Lower leg skin (tissue), 3 donors: ENCODE results near the gene LRRC25.

Experiments used
- POLR2A ChIP-seq, 2 donors: fragments of 450-650 bp; IDR thresholded peaks; one replicate each; pipeline ENCODE4 v1.6.1; 2016 to 2017; ENCODE audit warnings: antibody characterized with exemption in 2 of 2, mild to moderate bottlenecking in 1 of 2, moderate library complexity in 1 of 2
- TF ChIP-seq, protein P1 (sequence below), 3 donors: fragments of 450-650 bp; IDR thresholded peaks; one replicate each; pipeline ENCODE4 v1.5.1; 2016; ENCODE audit warnings: antibody characterized with exemption in 3 of 3, mild to moderate bottlenecking in 3 of 3, moderate library complexity in 2 of 3

DNA sequence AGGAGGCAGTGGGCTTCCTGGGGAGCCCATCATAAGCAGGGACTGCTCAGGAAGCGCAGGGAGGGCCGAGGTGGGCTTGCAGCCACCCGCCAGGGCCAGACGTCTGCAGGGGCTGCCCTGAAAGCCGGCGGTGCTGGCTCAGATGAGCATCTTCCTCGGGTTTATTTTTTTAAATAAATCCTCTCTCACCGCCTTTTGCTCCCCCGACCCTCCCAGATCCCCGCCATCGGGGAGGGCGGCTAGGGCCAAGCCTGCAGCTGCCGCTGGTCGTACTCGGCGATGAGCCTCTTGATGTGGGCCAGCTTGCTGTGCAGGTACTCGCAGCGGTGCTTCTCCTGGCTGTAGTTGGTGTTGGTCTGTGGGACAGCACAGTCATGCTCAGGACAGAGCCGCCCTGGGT is 47.1 kb upstream of the LRRC25 start:
- TF ChIP-seq, protein P1, sequence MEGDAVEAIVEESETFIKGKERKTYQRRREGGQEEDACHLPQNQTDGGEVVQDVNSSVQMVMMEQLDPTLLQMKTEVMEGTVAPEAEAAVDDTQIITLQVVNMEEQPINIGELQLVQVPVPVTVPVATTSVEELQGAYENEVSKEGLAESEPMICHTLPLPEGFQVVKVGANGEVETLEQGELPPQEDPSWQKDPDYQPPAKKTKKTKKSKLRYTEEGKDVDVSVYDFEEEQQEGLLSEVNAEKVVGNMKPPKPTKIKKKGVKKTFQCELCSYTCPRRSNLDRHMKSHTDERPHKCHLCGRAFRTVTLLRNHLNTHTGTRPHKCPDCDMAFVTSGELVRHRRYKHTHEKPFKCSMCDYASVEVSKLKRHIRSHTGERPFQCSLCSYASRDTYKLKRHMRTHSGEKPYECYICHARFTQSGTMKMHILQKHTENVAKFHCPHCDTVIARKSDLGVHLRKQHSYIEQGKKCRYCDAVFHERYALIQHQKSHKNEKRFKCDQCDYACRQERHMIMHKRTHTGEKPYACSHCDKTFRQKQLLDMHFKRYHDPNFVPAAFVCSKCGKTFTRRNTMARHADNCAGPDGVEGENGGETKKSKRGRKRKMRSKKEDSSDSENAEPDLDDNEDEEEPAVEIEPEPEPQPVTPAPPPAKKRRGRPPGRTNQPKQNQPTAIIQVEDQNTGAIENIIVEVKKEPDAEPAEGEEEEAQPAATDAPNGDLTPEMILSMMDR (IDR thresholded peaks at IDR 0.05) = no peak
- no peak for TF ChIP-seq POLR2A (IDR thresholded peaks at IDR 0.05)
